Measurements from ENCODE around the gene CFAP97D2. TPM values are rescaled to one million over a fixed set of nuclear protein-coding genes. Genes with fewer than 3 reads are reported as not detected.
"Not testable (repeated sequence)": the region's sequence is repeated elsewhere in the genome, so short reads cannot be mapped to it uniquely, and the experiment has no call there.

CFAP97D2 gene
- total and polyA plus RNA-seq, 10 donors: 0.05 TPM; not detected in 9

GRCh38 chr13:114157869-114158495 is 21.1 kb upstream of the CFAP97D2 start:
- no peak for DNase-seq
- Histone ChIP-seq H3K9me3 (no peaks in the 10 kb centered on the region), H3K4me3 (no peak overlapping the region), H3K27me3 (replicated peaks in 1 of 7) (no peaks in the 10 kb centered on the region), H3K4me1 (peaks cover 17 to 40% (median 28%) of the 10 kb centered on the region in 6 donors), H3K36me3 (no peaks in the 10 kb centered on the region), H3K27ac (peak overlapping the region in 1 of 8 donors; percentile 53)
- 70 to 86% (median 77%) methylated on average over 10 to 11 of the region's 11 CpGs for WGBS, 5 donors
- TF ChIP-seq POLR2AphosphoS5 (IDR thresholded peaks at IDR 0.05): no peak
- intact Hi-C loops (cut with DNase I; ENCODE audit: low total_unique reads): no loop called here

- DNase-seq; H3K36me3 ChIP-seq; H3K9me3 ChIP-seq; H3K27ac ChIP-seq; intact Hi-C loops (cut with DNase I; ENCODE audit: low total_unique reads); H3K27me3 ChIP-seq (replicated peaks in 1 of 7); H3K4me3 ChIP-seq: not testable (repeated sequence)
- peaks cover 17 to 44% (median 28%) of the 10 kb centered on the region in 6 donors for H3K4me1 ChIP-seq
- 71 to 90% (median 80%) methylated on average over 13 of the region's 13 CpGs for WGBS, 5 donors
These were observed 20.0 kb upstream of the CFAP97D2 start for GRCh38 chr13:114158869-114159666.

DNA sequence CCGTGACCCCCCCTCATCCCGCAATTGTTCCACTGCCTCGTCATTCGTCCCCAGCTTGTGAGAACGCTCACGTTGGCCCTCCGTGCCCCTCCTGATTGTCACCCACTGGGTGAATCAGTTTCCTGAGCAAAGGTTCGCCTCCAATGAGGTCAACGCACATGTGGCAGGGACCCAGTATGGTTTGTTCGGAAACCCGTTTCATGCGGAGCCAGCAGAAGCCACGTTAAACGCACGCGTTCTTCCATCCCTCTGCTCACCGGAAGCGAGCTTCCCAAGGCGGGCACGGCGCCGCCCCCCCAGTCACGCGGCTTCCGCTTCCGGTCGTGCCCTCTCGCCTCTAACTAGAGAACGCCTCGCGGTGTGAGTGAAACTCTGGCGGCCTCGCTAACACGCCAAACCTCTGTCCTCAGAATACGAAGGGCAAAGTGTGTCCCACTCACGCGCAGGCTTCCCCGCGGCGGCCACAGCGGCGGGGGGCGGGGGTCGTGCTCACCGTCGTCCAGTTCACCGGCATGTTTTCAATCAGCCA is 18.0 kb upstream of the CFAP97D2 start:
- H3K27me3 ChIP-seq (replicated peaks in 1 of 7): peaks cover 0 to 12% (median 0%) of the 10 kb centered on the region in 7 donors
- TF ChIP-seq CTCF (IDR thresholded peaks at IDR 0.05 in 8 of 11, conservative IDR thresholded peaks at IDR 0.05 in 3 of 11): no peak
- TF ChIP-seq POLR2AphosphoS5 (IDR thresholded peaks at IDR 0.05): no peak
- no peak for TF ChIP-seq POLR2A (IDR thresholded peaks at IDR 0.05)
- peak overlapping the region in 5 of 8 donors; percentile 59 to 73 (median 71) for H3K27ac ChIP-seq
- 93 to 96% (median 94%) methylated on average over 47 of the region's 47 CpGs for WGBS, 5 donors
- H3K36me3 ChIP-seq: no peaks in the 10 kb centered on the region
- peaks cover 18 to 44% (median 27%) of the 10 kb centered on the region in 6 donors for H3K4me1 ChIP-seq
- DNase-seq: no peak
- no peaks in the 10 kb centered on the region for H3K9me3 ChIP-seq
- peak overlapping the region in 1 of 8 donors; percentile 49 for H3K4me3 ChIP-seq
- intact Hi-C loops (cut with DNase I; ENCODE audit: low total_unique reads): no loop called here

DNA sequence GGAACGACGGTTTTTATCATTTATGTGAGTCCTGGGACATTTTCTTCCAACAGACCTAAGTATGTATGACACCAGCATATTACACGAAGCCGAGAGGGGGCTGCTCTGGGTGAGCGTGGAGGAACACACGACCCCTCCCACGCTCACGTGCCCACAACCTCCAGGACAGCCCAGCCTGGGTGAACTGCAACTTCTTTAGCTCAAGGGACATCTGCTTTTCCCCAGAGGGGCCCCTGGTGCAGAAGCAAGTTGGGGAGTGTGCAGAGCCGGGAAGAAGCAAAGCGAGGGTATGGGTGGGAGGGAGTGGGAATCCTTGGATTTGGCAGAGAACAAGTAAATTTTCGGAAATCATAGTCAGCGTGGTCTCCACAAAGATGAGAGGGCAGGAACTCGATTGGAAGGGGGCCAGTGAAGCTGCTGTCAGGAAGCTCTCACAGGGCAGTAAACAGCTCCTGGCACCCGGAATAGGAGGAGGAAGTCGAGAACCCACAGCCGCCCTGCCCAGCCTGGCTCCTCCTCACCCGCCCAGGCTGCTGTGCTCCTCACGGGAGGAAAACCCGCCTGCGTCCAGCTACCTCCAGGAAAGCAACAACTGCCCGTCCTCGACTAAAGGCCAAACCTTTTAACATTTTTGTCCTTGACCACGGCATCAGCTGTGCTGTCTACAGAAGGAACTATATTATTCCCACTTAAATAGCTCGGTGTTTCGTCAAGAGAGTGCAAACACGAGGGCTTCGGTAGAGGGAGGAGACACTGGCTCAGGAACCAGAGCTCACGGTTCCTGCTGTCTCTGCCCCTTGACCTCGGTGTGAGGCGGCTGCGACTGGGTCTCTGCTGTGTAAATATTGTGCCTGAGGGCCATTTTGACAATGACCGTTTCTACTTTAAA is 17.2 kb upstream of the CFAP97D2 start:
- DNase-seq: peak; percentile 92
- peak overlapping the region in 7 of 8 donors; percentile 55 to 73 (median 68) for H3K27ac ChIP-seq
- TF ChIP-seq POLR2AphosphoS5 (IDR thresholded peaks at IDR 0.05): peak; percentile 67 to 75 (median 68)
- no peak for TF ChIP-seq CTCF (IDR thresholded peaks at IDR 0.05 in 8 of 11, conservative IDR thresholded peaks at IDR 0.05 in 3 of 11)
- no peak for TF ChIP-seq POLR2A (IDR thresholded peaks at IDR 0.05)
- WGBS, 5 donors: 7 to 10% (median 9%) methylated on average over 29 to 32 of the region's 32 CpGs
- peaks cover 0 to 20% (median 0%) of the 10 kb centered on the region in 7 donors for H3K27me3 ChIP-seq (replicated peaks in 1 of 7)
- H3K4me3 ChIP-seq: peak overlapping the region in 3 of 8 donors; percentile 3 to 49 (median 30)
- H3K36me3 ChIP-seq: no peaks in the 10 kb centered on the region
- no peaks in the 10 kb centered on the region for H3K9me3 ChIP-seq
- intact Hi-C loops (cut with DNase I; ENCODE audit: low total_unique reads): no loop called here
- peaks cover 17 to 51% (median 28%) of the 10 kb centered on the region in 6 donors for H3K4me1 ChIP-seq
